ENCODE data around the gene SDF2.
"Not testable (repeated sequence)": the region's sequence is repeated elsewhere in the genome, so short reads cannot be mapped to it uniquely, and the experiment has no call there.

The SDF2 gene

GRCh38 chr17:28682655-28683054 is 20.9 kb upstream of the SDF2 start:
- DNase-seq, result no peak

GRCh38 chr17:28675980-28676379 is 14.3 kb upstream of the SDF2 start:
- DNase-seq, result no peak

- no peak for DNase-seq
Observed at GRCh38 chr17:28675490-28675889, 13.8 kb upstream of the SDF2 start.

GRCh38 chr17:28669918-28670317 is 8.2 kb upstream of the SDF2 start:
- no peak for DNase-seq

- no peak for DNase-seq
Observed at GRCh38 chr17:28667870-28668269, 6.2 kb upstream of the SDF2 start.

GRCh38 chr17:28665994-28666393 is 4.3 kb upstream of the SDF2 start:
- no peak for DNase-seq

- no peak for DNase-seq
Observed at GRCh38 chr17:28663723-28664122, 2.0 kb upstream of the SDF2 start.

GRCh38 chr17:28662527-28662829 is 772 bp upstream of the SDF2 start:
- DNase-seq, result no peak

- not testable (repeated sequence) for DNase-seq
Observed at GRCh38 chr17:28659497-28659881, 2.2 kb downstream of the SDF2 start.

- not testable (repeated sequence) for DNase-seq
Observed at GRCh38 chr17:28658766-28659496, 2.8 kb downstream of the SDF2 start.

- DNase-seq, result not testable (repeated sequence)
Observed at GRCh38 chr17:28658342-28658741, 3.4 kb downstream of the SDF2 start.

GRCh38 chr17:28657756-28658155 is 4.0 kb downstream of the SDF2 start:
- DNase-seq, result peak; percentile 64

- no peak for DNase-seq
Observed at GRCh38 chr17:28655160-28655559, 6.5 kb downstream of the SDF2 start.

GRCh38 chr17:28648698-28649097 is 13.0 kb downstream of the SDF2 start:
- no peak for DNase-seq

GRCh38 chr17:28646039-28646754 is 15.5 kb downstream of the SDF2 start:
- DNase-seq, result no peak

GRCh38 chr17:28645576-28645939 is 16.1 kb downstream of the SDF2 start:
- no peak for DNase-seq

GRCh38 chr17:28644787-28645575 is 16.7 kb downstream of the SDF2 start, which contains the start of gene BLTP2:
Gene BLTP2, minus strand, starts transcription at chr17:28645158. Its CDS starts 102 bp downstream, at chr17:28645056.
- DNase-seq, result peak; percentile 94

GRCh38 chr17:28643983-28644786 is 17.5 kb downstream of the SDF2 start:
- DNase-seq, result peak; percentile 63

GRCh38 chr17:28641579-28641978 is 20.1 kb downstream of the SDF2 start:
- no peak for DNase-seq

GRCh38 chr17:28635506-28635905 is 26.2 kb downstream of the SDF2 start:
- no peak for DNase-seq

- DNase-seq, result no peak
Observed at GRCh38 chr17:28634206-28634865, 27.4 kb downstream of the SDF2 start.

- DNase-seq, result no peak
Observed at GRCh38 chr17:28626818-28627217, 34.9 kb downstream of the SDF2 start.

Measured in EL (cell line).